ENCODE measurements around the gene ANKRD11. TPM values are rescaled to one million over a fixed set of nuclear protein-coding genes. Genes with fewer than 3 reads are reported as not detected.

Gene ANKRD11
- total and polyA plus RNA-seq, 2 donors (not counting 3 experiments of a cell fraction or from before 2014, with no cell fraction given) = 55.8 to 191 TPM

DNA sequence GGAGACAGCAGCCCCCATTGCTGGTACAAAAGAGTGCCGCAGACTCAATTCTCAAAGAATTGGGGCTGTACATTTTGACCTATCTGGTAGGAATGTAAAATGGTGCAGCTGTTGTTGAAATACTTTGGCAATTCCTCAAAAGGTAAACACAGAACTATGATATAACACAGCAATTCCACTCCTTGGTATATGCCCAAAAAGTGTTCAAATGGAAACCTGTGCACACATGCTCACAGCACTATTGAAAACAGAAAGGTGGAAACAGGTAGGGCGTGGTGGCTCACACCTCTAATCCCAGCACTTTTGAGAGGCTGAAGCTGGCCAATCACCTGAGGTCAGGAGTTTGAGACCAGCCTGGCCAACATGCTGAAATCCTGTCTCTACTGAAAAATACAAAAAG, 34.7 kb downstream of the ANKRD11 start:
- TF ChIP-seq POLR2AphosphoS5 (IDR thresholded peaks at IDR 0.05; ENCODE audit: insufficient read depth, low read depth, low read length) = no peak
- no peak for TF ChIP-seq EZH2 (IDR thresholded peaks at IDR 0.05; ENCODE audit: borderline replicate concordance, low read depth, low read length, severe bottlenecking)
- TF ChIP-seq, protein P1, sequence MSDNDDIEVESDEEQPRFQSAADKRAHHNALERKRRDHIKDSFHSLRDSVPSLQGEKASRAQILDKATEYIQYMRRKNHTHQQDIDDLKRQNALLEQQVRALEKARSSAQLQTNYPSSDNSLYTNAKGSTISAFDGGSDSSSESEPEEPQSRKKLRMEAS (IDR thresholded peaks at IDR 0.05; ENCODE audit: insufficient read depth, insufficient read length) = no peak
- no peak for TF ChIP-seq FOS (IDR thresholded peaks at IDR 0.05; ENCODE audit: borderline replicate concordance, insufficient read depth, low read length)
- TF ChIP-seq MYC (IDR thresholded peaks at IDR 0.05; ENCODE audit: low read depth, low read length) = no peak
- TF ChIP-seq, protein P2, sequence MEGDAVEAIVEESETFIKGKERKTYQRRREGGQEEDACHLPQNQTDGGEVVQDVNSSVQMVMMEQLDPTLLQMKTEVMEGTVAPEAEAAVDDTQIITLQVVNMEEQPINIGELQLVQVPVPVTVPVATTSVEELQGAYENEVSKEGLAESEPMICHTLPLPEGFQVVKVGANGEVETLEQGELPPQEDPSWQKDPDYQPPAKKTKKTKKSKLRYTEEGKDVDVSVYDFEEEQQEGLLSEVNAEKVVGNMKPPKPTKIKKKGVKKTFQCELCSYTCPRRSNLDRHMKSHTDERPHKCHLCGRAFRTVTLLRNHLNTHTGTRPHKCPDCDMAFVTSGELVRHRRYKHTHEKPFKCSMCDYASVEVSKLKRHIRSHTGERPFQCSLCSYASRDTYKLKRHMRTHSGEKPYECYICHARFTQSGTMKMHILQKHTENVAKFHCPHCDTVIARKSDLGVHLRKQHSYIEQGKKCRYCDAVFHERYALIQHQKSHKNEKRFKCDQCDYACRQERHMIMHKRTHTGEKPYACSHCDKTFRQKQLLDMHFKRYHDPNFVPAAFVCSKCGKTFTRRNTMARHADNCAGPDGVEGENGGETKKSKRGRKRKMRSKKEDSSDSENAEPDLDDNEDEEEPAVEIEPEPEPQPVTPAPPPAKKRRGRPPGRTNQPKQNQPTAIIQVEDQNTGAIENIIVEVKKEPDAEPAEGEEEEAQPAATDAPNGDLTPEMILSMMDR (IDR thresholded peaks at IDR 0.05; ENCODE audit: extremely low read depth in 1 of 2, insufficient read depth in 1 of 2, low read depth in 1 of 2, low read length in 2 of 2) = no peak
- TF ChIP-seq GATA2 (IDR thresholded peaks at IDR 0.05; ENCODE audit: insufficient read depth, insufficient read length, low read depth, low read length) = no peak
- no peak for TF ChIP-seq POLR2A (IDR thresholded peaks at IDR 0.05; ENCODE audit: low read depth, low read length)
- no peaks in the 10 kb centered on the region for H4K20me1 ChIP-seq (replicated peaks; ENCODE audit: control insufficient read depth, extremely low read depth, insufficient read depth, low read length)
- dilution Hi-C loops (cut with MboI; ENCODE audit: extremely low pct_ligation_motif_present, low sequenced_read_pairs) = no loop called here
- no peak overlapping the region for H3K4me2 ChIP-seq (ENCODE audit: insufficient read depth, low read length)
- H3K4me1 ChIP-seq (ENCODE audit: control insufficient read depth, extremely low read depth, insufficient read depth, low read length) = peaks cover 30% of the 10 kb centered on the region
- no TSS peak for BruUV-seq (replicated peaks)
- no peak overlapping the region for H3K4me3 ChIP-seq (replicated peaks in 1 of 3; ENCODE audit: insufficient read depth in 1 of 3, low read depth in 1 of 3, low read length in 3 of 3)
- FAIRE-seq (no peak), DNase-seq (ENCODE audit: low read depth, low spot score) (no peak)
- peaks cover 93% of the 10 kb centered on the region for H3K79me2 ChIP-seq (ENCODE audit: control insufficient read depth, insufficient read depth, low read length)
- H3K9me1 ChIP-seq (replicated peaks; ENCODE audit: control insufficient read depth, extremely low read depth, insufficient read depth, low read length) = no peaks in the 10 kb centered on the region
- CTCF ChIA-PET = interaction anchor here (0.7 to 1.0 kb wide), 2 partner anchors 10 to 136 kb away, joined by 3 read pairs; no protein-coding TSS in a partner anchor
- POLR2A ChIA-PET = no interaction called here
- intact Hi-C loops (cut with micrococcal nuclease) = no loop called here
- H3K27ac ChIP-seq (ENCODE audit: insufficient read depth, low read depth, low read length) = no peak overlapping the region
- H3K9me3 ChIP-seq (replicated peaks; ENCODE audit: control insufficient read depth, insufficient read depth, low read length) = no peaks in the 10 kb centered on the region
- H3K27me3 ChIP-seq (ENCODE audit: control insufficient read depth in 2 of 2, insufficient read depth in 2 of 2, low read length in 2 of 2) = no peaks in the 10 kb centered on the region
- H2AFZ ChIP-seq (ENCODE audit: low read depth, low read length) = no peak overlapping the region
- H3K36me3 ChIP-seq (ENCODE audit: control insufficient read depth in 2 of 2, extremely low read depth in 1 of 2, insufficient read depth in 2 of 2, low read length in 2 of 2) = no peaks in the 10 kb centered on the region
- H3K9ac ChIP-seq (replicated peaks; ENCODE audit: extremely low read depth, insufficient read depth, low read length) = no peak overlapping the region
